Body of pancreas (tissue), 4 donors: Measurements from ENCODE around the gene SLC6A7.

Experiments used
- CTCF ChIP-seq, 7 experiments: fragments of 450-650 bp in 4 of 7; fragments of 200-600 bp in 3 of 7; sonication (generic) in 3 of 7; IDR thresholded peaks; one replicate each; pipeline ENCODE4 v1.5.1; 2016 to 2019; ENCODE audit warnings: antibody characterized with exemption in 7 of 7
- POLR2A ChIP-seq, 3 donors: fragments of 450-650 bp; IDR thresholded peaks; one replicate each; pipeline ENCODE4 v1.6.1; 2016; ENCODE audit warnings: antibody characterized with exemption in 3 of 3, mild to moderate bottlenecking in 2 of 3

GRCh38 chr5:150243590-150243989 lies 53.7 kb downstream of the SLC6A7 start:
- TF ChIP-seq POLR2A (IDR thresholded peaks at IDR 0.05) (no peak), CTCF (IDR thresholded peaks at IDR 0.05) (no peak)
